ENCODE results near the gene STOML1.

STOML1 gene

GRCh38 chr15:73959012-73959581, 33.0 kb downstream of the STOML1 start:
- peak in 1 of 2 donors; percentile 17 for DNase-seq

- no peak for DNase-seq
Observed at GRCh38 chr15:73957785-73958184, 34.3 kb downstream of the STOML1 start.

GRCh38 chr15:73957276-73957675, 34.8 kb downstream of the STOML1 start:
- no peak for DNase-seq

GRCh38 chr15:73956743-73957135, 35.4 kb downstream of the STOML1 start:
- no peak for DNase-seq

- no peak for DNase-seq
Observed at GRCh38 chr15:73955861-73956742, 36.0 kb downstream of the STOML1 start.

GRCh38 chr15:73955326-73955725, 36.8 kb downstream of the STOML1 start:
- no peak for DNase-seq

GRCh38 chr15:73954188-73955145, 37.6 kb downstream of the STOML1 start:
- DNase-seq = no peak

GRCh38 chr15:73952913-73953750, 39.0 kb downstream of the STOML1 start:
- no peak for DNase-seq

GRCh38 chr15:73952171-73952912, 39.8 kb downstream of the STOML1 start:
- DNase-seq = no peak

- no peak for DNase-seq
Observed at GRCh38 chr15:73951601-73952000, 40.5 kb downstream of the STOML1 start.

- peak; percentile 71 to 72 for DNase-seq
Observed at GRCh38 chr15:73950831-73951561, 41.1 kb downstream of the STOML1 start.

GRCh38 chr15:73950479-73950830, 41.6 kb downstream of the STOML1 start:
- no peak for DNase-seq

GRCh38 chr15:73949496-73949895, 42.6 kb downstream of the STOML1 start:
- DNase-seq = no peak

GRCh38 chr15:73948982-73949381, 43.1 kb downstream of the STOML1 start:
- no peak for DNase-seq

- no peak for DNase-seq
Observed at GRCh38 chr15:73948396-73948795, 43.7 kb downstream of the STOML1 start.

GRCh38 chr15:73947651-73948050, 44.4 kb downstream of the STOML1 start:
- DNase-seq = no peak

- DNase-seq = no peak
Observed at GRCh38 chr15:73946795-73947370, 45.2 kb downstream of the STOML1 start.

GRCh38 chr15:73946046-73946721, 45.9 kb downstream of the STOML1 start:
- no peak for DNase-seq

GRCh38 chr15:73945130-73945508, 47.0 kb downstream of the STOML1 start:
- no peak for DNase-seq

Measured in stimulated activated CD4-positive, alpha-beta T cell treated with anti-CD3 and anti-CD28 coated beads, Interleukin-2, amount 100 ng/mL, for 24 hours (primary cell).